GM19463 (cell line): ENCODE data around the gene MTA2.

ENCODE experiments used
- ATAC-seq: cut with Tn5 transposase; IDR thresholded peaks from one replicate; pipeline ENCODE4 v1.9.1; 2021; ENCODE audit warnings: mild to moderate bottlenecking, moderate library complexity; ENCODE audit not compliant: unreplicated experiment

The MTA2 gene

GRCh38 chr11:62548545-62549335, 52.9 kb downstream of the MTA2 start:
- no peak for ATAC-seq

GRCh38 chr11:62547691-62548281, 53.9 kb downstream of the MTA2 start:
- ATAC-seq = no peak

- no peak for ATAC-seq
Measured at GRCh38 chr11:62546929-62547625, 54.6 kb downstream of the MTA2 start.

- no peak for ATAC-seq
Measured at GRCh38 chr11:62546244-62546928, 55.3 kb downstream of the MTA2 start, which contains the start of gene AHNAK. TSS of gene AHNAK (minus strand) at chr11:62546806. CDS start at chr11:62536098, 10,708 bp downstream.

GRCh38 chr11:62545437-62546243, 56.0 kb downstream of the MTA2 start:
- no peak for ATAC-seq

GRCh38 chr11:62544581-62545436, 56.9 kb downstream of the MTA2 start:
- no peak for ATAC-seq

- no peak for ATAC-seq
Measured at GRCh38 chr11:62543680-62544444, 57.8 kb downstream of the MTA2 start.
